ENCODE measurements around the gene FBXO27. TPM values are rescaled to one million over a fixed set of nuclear protein-coding genes. Genes with fewer than 3 reads are reported as not detected.
A peak's percentile ranks its signal among the peaks of the same experiment; 100 is the strongest.

Gene FBXO27
- total RNA-seq, 2 experiments from 2014 or later, result 0.71 to 0.90 TPM

- POLR2A ChIA-PET, result no interaction called here
- CTCF ChIA-PET, result interaction anchor here (0.7 kb wide), 1 partner anchor 303 kb away, joined by 3 read pairs; no protein-coding TSS in a partner anchor
- DNase-seq, result no peak
- Mint-ChIP-seq H3K36me3 (ENCODE audit: low read depth) (peaks cover 4% of the 10 kb centered on the region), H3K27me3 (peaks cover 16% of the 10 kb centered on the region), H3K4me1 (no peaks in the 10 kb centered on the region), H3K9me3 (ENCODE audit: low read depth) (peaks cover 5% of the 10 kb centered on the region), H3K4me3 (no peak overlapping the region), H3K27ac (no peak overlapping the region)
- ATAC-seq, result no peak
- intact Hi-C loops (cut with DNase I, micrococcal nuclease), result no loop called here
These were observed 47.1 kb downstream of the FBXO27 start for GRCh38 chr19:38985262-38985661.

- Mint-ChIP-seq H3K36me3 (ENCODE audit: low read depth) (peaks cover 4% of the 10 kb centered on the region), H3K4me1 (peaks cover 20% of the 10 kb centered on the region), H3K27me3 (peaks cover 24% of the 10 kb centered on the region), H3K27ac (no peak overlapping the region), H3K4me3 (no peak overlapping the region), H3K9me3 (ENCODE audit: low read depth) (peaks cover 5% of the 10 kb centered on the region)
- DNase-seq, result no peak
- POLR2A ChIA-PET, result no interaction called here
- intact Hi-C loops (cut with DNase I, micrococcal nuclease), result no loop called here
- CTCF ChIA-PET, result interaction anchor here (0.7 kb wide), 1 partner anchor 9 kb away, joined by 4 read pairs; no protein-coding TSS in a partner anchor
- no peak for ATAC-seq
These were observed 51.6 kb downstream of the FBXO27 start for GRCh38 chr19:38980583-38981374.

GRCh38 chr19:38979812-38980211, 52.5 kb downstream of the FBXO27 start:
- peaks cover 4% of the 10 kb centered on the region for H3K36me3 Mint-ChIP-seq (ENCODE audit: low read depth)
- ChIA-PET CTCF (interaction anchor here (0.7 kb wide), 2 partner anchors 8 to 1195 kb away, joined by 3 to 4 read pairs; no protein-coding TSS in a partner anchor), POLR2A (no interaction called here)
- peaks cover 24% of the 10 kb centered on the region for H3K4me1 Mint-ChIP-seq
- no peak for ATAC-seq
- H3K27me3 Mint-ChIP-seq, result peaks cover 28% of the 10 kb centered on the region
- no peak overlapping the region for H3K4me3 Mint-ChIP-seq
- peaks cover 5% of the 10 kb centered on the region for H3K9me3 Mint-ChIP-seq (ENCODE audit: low read depth)
- no peak overlapping the region for H3K27ac Mint-ChIP-seq
- DNase-seq, result no peak
- intact Hi-C loops (cut with DNase I, micrococcal nuclease), result no loop called here

GRCh38 chr19:38978326-38978689, 54.0 kb downstream of the FBXO27 start:
- Mint-ChIP-seq H3K27me3 (peaks cover 33% of the 10 kb centered on the region), H3K9me3 (ENCODE audit: low read depth) (peaks cover 5% of the 10 kb centered on the region), H3K4me1 (peaks cover 27% of the 10 kb centered on the region), H3K27ac (peak overlapping the region; percentile 21), H3K36me3 (ENCODE audit: low read depth) (peaks cover 4% of the 10 kb centered on the region), H3K4me3 (no peak overlapping the region)
- ATAC-seq (no peak), DNase-seq (no peak)
- ChIA-PET POLR2A (no interaction called here), CTCF (interaction anchor here (0.7 to 1.6 kb wide), 3 partner anchors 12 to 471 kb away, joined by 3 read pairs; no protein-coding TSS in a partner anchor)
- intact Hi-C loops (cut with DNase I, micrococcal nuclease), result no loop called here

- intact Hi-C loops (cut with DNase I, micrococcal nuclease), result no loop called here
- peaks cover 33% of the 10 kb centered on the region for H3K27me3 Mint-ChIP-seq
- peaks cover 5% of the 10 kb centered on the region for H3K9me3 Mint-ChIP-seq (ENCODE audit: low read depth)
- DNase-seq (peak; percentile 85), ATAC-seq (peak; percentile 98)
- H3K4me1 Mint-ChIP-seq, result peaks cover 27% of the 10 kb centered on the region
- no peak overlapping the region for H3K4me3 Mint-ChIP-seq
- ChIA-PET CTCF (interaction anchor here (0.7 to 1.6 kb wide), 6 partner anchors 11 to 471 kb away, joined by 3 read pairs; no protein-coding TSS in a partner anchor), POLR2A (interaction anchor here (0.8 kb wide), 1 partner anchor 44 kb away, joined by 5 read pairs; no protein-coding TSS in a partner anchor)
- peak overlapping the region; percentile 21 for H3K27ac Mint-ChIP-seq
- H3K36me3 Mint-ChIP-seq (ENCODE audit: low read depth), result peaks cover 4% of the 10 kb centered on the region
These were observed 54.7 kb downstream of the FBXO27 start for GRCh38 chr19:38977445-38978325.

- intact Hi-C loops (cut with DNase I, micrococcal nuclease), result no loop called here
- peak overlapping the region; percentile 40 for H3K4me3 Mint-ChIP-seq
- ChIA-PET CTCF (interaction anchor here (0.7 to 2.8 kb wide), 6 partner anchors 13 to 1660 kb away, joined by 3 to 10 read pairs (median 4); no protein-coding TSS in a partner anchor), POLR2A (no interaction called here)
- H3K4me1 Mint-ChIP-seq, result peaks cover 27% of the 10 kb centered on the region
- H3K27me3 Mint-ChIP-seq, result peaks cover 33% of the 10 kb centered on the region
- peaks cover 5% of the 10 kb centered on the region for H3K9me3 Mint-ChIP-seq (ENCODE audit: low read depth)
- ATAC-seq, result no peak
- DNase-seq, result no peak
- H3K36me3 Mint-ChIP-seq (ENCODE audit: low read depth), result peaks cover 4% of the 10 kb centered on the region
- H3K27ac Mint-ChIP-seq, result no peak overlapping the region
These were observed 56.5 kb downstream of the FBXO27 start for GRCh38 chr19:38975861-38976271.

GRCh38 chr19:38975214-38975860, 57.0 kb downstream of the FBXO27 start, which contains the start of gene FBXO17:
TSS of gene FBXO17 (minus strand) at chr19:38975742. CDS start at chr19:38950319, 25,423 bp downstream.
- no peak for DNase-seq
- intact Hi-C loops (cut with DNase I, micrococcal nuclease), result no loop called here
- no peaks in the 10 kb centered on the region for H3K36me3 Mint-ChIP-seq (ENCODE audit: low read depth)
- ATAC-seq, result no peak
- POLR2A ChIA-PET, result no interaction called here
- no peak within 1 kb of the TSS for H3K27ac Mint-ChIP-seq
- peaks cover 27% of the 10 kb centered on the region for H3K4me1 Mint-ChIP-seq
- H3K4me3 Mint-ChIP-seq, result peak within 1 kb of the TSS; percentile 40
- H3K27me3 Mint-ChIP-seq, result peaks cover 29% of the 10 kb centered on the region
- peaks cover under 1% of the 10 kb centered on the region for H3K9me3 Mint-ChIP-seq (ENCODE audit: low read depth)
- CTCF ChIA-PET, result interaction anchor here (0.7 to 2.8 kb wide), 6 partner anchors 13 to 249 kb away, joined by 3 to 10 read pairs (median 4); no protein-coding TSS in a partner anchor

GRCh38 chr19:38974624-38975213, 57.6 kb downstream of the FBXO27 start:
- peaks cover 27% of the 10 kb centered on the region for H3K4me1 Mint-ChIP-seq
- H3K27ac Mint-ChIP-seq, result no peak overlapping the region
- H3K4me3 Mint-ChIP-seq, result no peak overlapping the region
- DNase-seq (no peak), ATAC-seq (no peak)
- H3K36me3 Mint-ChIP-seq (ENCODE audit: low read depth), result no peaks in the 10 kb centered on the region
- POLR2A ChIA-PET, result no interaction called here
- peaks cover 27% of the 10 kb centered on the region for H3K27me3 Mint-ChIP-seq
- no peaks in the 10 kb centered on the region for H3K9me3 Mint-ChIP-seq (ENCODE audit: low read depth)
- CTCF ChIA-PET, result interaction anchor here (0.7 to 2.8 kb wide), 3 partner anchors 13 to 16 kb away, joined by 3 to 10 read pairs (median 4); no protein-coding TSS in a partner anchor
- intact Hi-C loops (cut with DNase I, micrococcal nuclease), result no loop called here

Other genes with a start within 250 kb of the FBXO27 start
- gene LGALS7B, start 243.3 kb downstream of the FBXO27 start, total RNA-seq, result not detected
- 1 to 10 TPM in 1 of 2 experiments, under 1 TPM in 1; 0.59 to 1.1 TPM for gene LGALS4, start 219.6 kb downstream of the FBXO27 start, total RNA-seq
- 100 to 1,000 TPM; 114 to 154 TPM for gene ECH1, start 200.8 kb downstream of the FBXO27 start, total RNA-seq
- 100 to 1,000 TPM; 714 to 722 TPM for gene HNRNPL, start 182.6 kb downstream of the FBXO27 start, total RNA-seq
- gene RINL, start 154.3 kb downstream of the FBXO27 start, total RNA-seq, result 10 to 100 TPM; 85.8 to 90.3 TPM
- gene SIRT2, start 132.9 kb downstream of the FBXO27 start, total RNA-seq, result 10 to 100 TPM; 17.8 to 23.1 TPM
- 10 to 100 TPM; 49.4 to 52.5 TPM for gene NFKBIB, start 132.6 kb downstream of the FBXO27 start, total RNA-seq
- under 1 TPM; 0.34 to 0.54 TPM for gene CCER2, start 120.4 kb downstream of the FBXO27 start, total RNA-seq
- 10 to 100 TPM; 36.7 to 39.4 TPM for gene SARS2, start 101.8 kb downstream of the FBXO27 start, total RNA-seq
- 10 to 100 TPM; 62.4 to 76.0 TPM for gene MRPS12, start 101.6 kb downstream of the FBXO27 start, total RNA-seq
- gene FBXO17, start 56.8 kb downstream of the FBXO27 start, total RNA-seq, result not detected
- gene ACP7, start 51.8 kb upstream of the FBXO27 start, total RNA-seq, result not detected
- 10 to 100 TPM; 14.2 to 22.6 TPM for gene PAK4, start 93.2 kb upstream of the FBXO27 start, total RNA-seq
- not detected for gene NCCRP1, start 164.4 kb upstream of the FBXO27 start, total RNA-seq
- gene SYCN, start 171.7 kb upstream of the FBXO27 start, total RNA-seq, result not detected
- gene IFNL3, start 212.5 kb upstream of the FBXO27 start, total RNA-seq, result under 1 TPM; 0.34 to 0.53 TPM
- not detected for gene IFNL4, start 216.3 kb upstream of the FBXO27 start, total RNA-seq
- gene IFNL2, start 235.8 kb upstream of the FBXO27 start, total RNA-seq, result not detected